ENCODE data around the gene CARS2.

Gene CARS2

DNA sequence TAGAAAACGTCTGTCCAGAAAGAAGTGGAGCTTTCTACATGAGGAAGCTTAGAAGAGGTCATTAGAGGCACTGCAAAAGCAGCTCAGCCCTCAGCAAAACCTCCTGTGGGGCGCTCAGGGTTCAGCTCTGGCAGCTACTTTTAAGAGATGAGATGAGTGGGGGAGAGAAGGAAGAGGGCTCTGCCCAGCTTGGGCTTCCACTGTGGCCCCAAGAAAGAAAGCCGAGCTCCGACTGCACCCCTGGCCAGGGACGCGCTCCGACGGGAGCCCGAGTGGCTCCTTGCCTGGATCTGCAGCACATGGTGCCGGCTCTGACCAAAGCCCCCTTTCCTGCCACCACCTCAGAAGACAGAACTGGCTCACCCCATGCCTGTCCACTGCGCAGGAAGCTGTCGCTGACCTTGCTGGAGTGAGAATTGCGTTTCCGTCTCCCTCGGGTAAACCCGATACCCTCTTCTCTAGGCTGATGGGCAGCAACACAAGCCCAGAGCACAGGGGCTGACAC, 54.1 kb downstream of the CARS2 start:
- Histone ChIP-seq H3K4me3 (ENCODE audit: low read depth, low read length) (no peak overlapping the region), H3K27ac (ENCODE audit: extremely low read depth, low read depth, low read length) (no peak overlapping the region), H3K9me3 (ENCODE audit: control insufficient read depth, insufficient read depth, low read depth, low read length) (no peaks in the 10 kb centered on the region), H3K4me1 (ENCODE audit: control insufficient read depth, insufficient read depth, low read length) (no peaks in the 10 kb centered on the region), H3K36me3 (ENCODE audit: control insufficient read depth in 2 of 2, insufficient read depth in 1 of 2, low read length in 2 of 2) (peaks cover 0 to 36% of the 10 kb centered on the region in 2 experiments; a peak in 2 of 3 replicates)
- ChIA-PET POLR2A (no interaction called here), CTCF (interaction anchor here (0.5 to 0.7 kb wide), 3 partner anchors 228 to 1002 kb away, joined by 3 read pairs; no protein-coding TSS in a partner anchor)
- TF ChIP-seq YY1 (tag by site-specific recombination; IDR thresholded peaks at IDR 0.05), result no peak
- no peak for TF ChIP-seq TCF7L2 (IDR thresholded peaks at IDR 0.05; ENCODE audit: borderline replicate concordance, low read depth, low read length)
- TF ChIP-seq ZBTB7A (tag by site-specific recombination; IDR thresholded peaks at IDR 0.05; ENCODE audit: low read depth), result no peak
- TF ChIP-seq, protein P1, sequence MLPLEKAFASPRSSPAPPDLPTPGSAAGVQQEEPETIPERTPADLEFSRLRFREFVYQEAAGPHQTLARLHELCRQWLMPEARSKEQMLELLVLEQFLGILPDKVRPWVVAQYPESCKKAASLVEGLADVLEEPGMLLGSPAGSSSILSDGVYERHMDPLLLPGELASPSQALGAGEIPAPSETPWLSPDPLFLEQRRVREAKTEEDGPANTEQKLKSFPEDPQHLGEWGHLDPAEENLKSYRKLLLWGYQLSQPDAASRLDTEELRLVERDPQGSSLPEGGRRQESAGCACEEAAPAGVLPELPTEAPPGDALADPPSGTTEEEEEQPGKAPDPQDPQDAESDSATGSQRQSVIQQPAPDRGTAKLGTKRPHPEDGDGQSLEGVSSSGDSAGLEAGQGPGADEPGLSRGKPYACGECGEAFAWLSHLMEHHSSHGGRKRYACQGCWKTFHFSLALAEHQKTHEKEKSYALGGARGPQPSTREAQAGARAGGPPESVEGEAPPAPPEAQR (tag by site-specific recombination; IDR thresholded peaks at IDR 0.05), result no peak
- TF ChIP-seq ZNF561 (tag by site-specific recombination; IDR thresholded peaks at IDR 0.05; ENCODE audit: borderline replicate concordance), result no peak
- no peak for TF ChIP-seq SP2 (tag by site-specific recombination; IDR thresholded peaks at IDR 0.05)
- no peak for TF ChIP-seq ZBTB20 (tag by site-specific recombination; IDR thresholded peaks at IDR 0.05)
- TF ChIP-seq ZNF747 (tag by site-specific recombination; IDR thresholded peaks at IDR 0.05), result no peak
- TF ChIP-seq SCRT1 (tag by site-specific recombination; IDR thresholded peaks at IDR 0.05; ENCODE audit: borderline replicate concordance), result no peak
- TF ChIP-seq, protein P2, sequence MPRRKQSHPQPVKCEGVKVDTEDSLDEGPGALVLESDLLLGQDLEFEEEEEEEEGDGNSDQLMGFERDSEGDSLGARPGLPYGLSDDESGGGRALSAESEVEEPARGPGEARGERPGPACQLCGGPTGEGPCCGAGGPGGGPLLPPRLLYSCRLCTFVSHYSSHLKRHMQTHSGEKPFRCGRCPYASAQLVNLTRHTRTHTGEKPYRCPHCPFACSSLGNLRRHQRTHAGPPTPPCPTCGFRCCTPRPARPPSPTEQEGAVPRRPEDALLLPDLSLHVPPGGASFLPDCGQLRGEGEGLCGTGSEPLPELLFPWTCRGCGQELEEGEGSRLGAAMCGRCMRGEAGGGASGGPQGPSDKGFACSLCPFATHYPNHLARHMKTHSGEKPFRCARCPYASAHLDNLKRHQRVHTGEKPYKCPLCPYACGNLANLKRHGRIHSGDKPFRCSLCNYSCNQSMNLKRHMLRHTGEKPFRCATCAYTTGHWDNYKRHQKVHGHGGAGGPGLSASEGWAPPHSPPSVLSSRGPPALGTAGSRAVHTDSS (tag by site-specific recombination; IDR thresholded peaks at IDR 0.05), result no peak
- TF ChIP-seq ZNF610 (tag by site-specific recombination; IDR thresholded peaks at IDR 0.05; ENCODE audit: borderline replicate concordance), result no peak
- no peak for TF ChIP-seq ZNF600 (tag by site-specific recombination; IDR thresholded peaks at IDR 0.05)
- no peak for TF ChIP-seq ZNF571 (tag by site-specific recombination; IDR thresholded peaks at IDR 0.05)
- no peak for TF ChIP-seq ZNF114 (tag by site-specific recombination; IDR thresholded peaks at IDR 0.05)

DNA sequence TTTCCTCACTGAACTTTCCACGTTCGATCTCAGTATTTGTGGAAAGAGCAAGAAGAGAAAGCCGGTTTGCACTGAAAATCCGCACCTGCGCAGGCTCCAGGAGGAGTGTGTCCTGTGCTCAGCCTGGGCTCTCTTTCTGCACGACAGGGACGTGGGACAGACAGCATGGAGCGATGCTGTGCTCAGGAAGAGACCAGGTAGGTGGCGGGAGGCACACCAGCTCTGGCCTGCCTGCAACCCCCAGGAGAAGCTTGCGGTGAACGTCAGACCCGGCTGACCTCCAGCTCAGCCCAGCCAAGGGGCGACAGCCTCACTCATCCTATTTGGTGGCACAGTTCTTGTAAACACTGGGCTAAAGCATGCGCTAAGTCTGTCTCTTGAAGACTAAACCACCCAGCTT, 54.6 kb downstream of the CARS2 start:
- no peak overlapping the region for H3K27ac ChIP-seq (ENCODE audit: extremely low read depth, low read depth, low read length)
- TF ChIP-seq ZNF670 (tag by site-specific recombination; IDR thresholded peaks at IDR 0.05; ENCODE audit: low read depth) (no peak), PBX3 (CRISPR knock-in tag; IDR thresholded peaks at IDR 0.05) (no peak), ZNF707 (tag by site-specific recombination; IDR thresholded peaks at IDR 0.05) (no peak), BCL11A (tag by site-specific recombination; IDR thresholded peaks at IDR 0.05; ENCODE audit: low read depth) (no peak), ZNF677 (tag by site-specific recombination; IDR thresholded peaks at IDR 0.05) (no peak), ZBTB11 (tag by site-specific recombination; conservative IDR thresholded peaks at IDR 0.05; ENCODE audit: low read depth) (no peak), ZNF133 (tag by site-specific recombination; IDR thresholded peaks at IDR 0.05) (no peak), ZNF248 (tag by site-specific recombination; IDR thresholded peaks at IDR 0.05) (no peak), BCL11B (tag by site-specific recombination; IDR thresholded peaks at IDR 0.05; ENCODE audit: low read depth) (no peak), ATF2 (tag by site-specific recombination; IDR thresholded peaks at IDR 0.05; ENCODE audit: low read depth) (no peak)
- H3K9me3 ChIP-seq (ENCODE audit: control insufficient read depth, insufficient read depth, low read depth, low read length), result no peaks in the 10 kb centered on the region
- ChIA-PET CTCF (interaction anchor here (0.5 to 0.7 kb wide), 3 partner anchors 227 to 1002 kb away, joined by 3 read pairs; no protein-coding TSS in a partner anchor), POLR2A (interaction anchor here (1.0 kb wide), 1 partner anchor 36 kb away, joined by 3 read pairs; the partner anchor contains the start of gene NAXD)
- H3K4me3 ChIP-seq (ENCODE audit: low read depth, low read length), result no peak overlapping the region
- H3K4me1 ChIP-seq (ENCODE audit: control insufficient read depth, insufficient read depth, low read length), result no peaks in the 10 kb centered on the region
- H3K36me3 ChIP-seq (ENCODE audit: control insufficient read depth in 2 of 2, insufficient read depth in 1 of 2, low read length in 2 of 2), result peaks cover 0 to 36% of the 10 kb centered on the region in 2 experiments; a peak in 2 of 3 replicates

Data from HEK293 (cell line).